HEK293T (cell line): ENCODE data around the gene ANKFN1.

ENCODE experiments used
- ARNT ChIP-seq: fragments of 450-650 bp; IDR thresholded peaks from 2 replicates; pipeline ENCODE4 v1.6.1; 2017; ENCODE audit warnings: mild to moderate bottlenecking
- BHLHE40 ChIP-seq: fragments of 450-650 bp; IDR thresholded peaks from 2 replicates; pipeline ENCODE4 v1.6.1; 2016; ENCODE audit warnings: mild to moderate bottlenecking, moderate library complexity, borderline replicate concordance
- FOXA1 ChIP-seq: fragments of 450-650 bp; IDR thresholded peaks from 2 replicates; pipeline ENCODE4 v1.6.1; 2016; ENCODE audit warnings: mild to moderate bottlenecking
- FOXK2 ChIP-seq: fragments of 450-650 bp; IDR thresholded peaks from 2 replicates; pipeline ENCODE4 v1.6.1; 2016; ENCODE audit warnings: mild to moderate bottlenecking
- FOXM1 ChIP-seq: fragments of 450-650 bp; IDR thresholded peaks from 2 replicates; pipeline ENCODE4 v1.6.1; 2017; ENCODE audit warnings: mild to moderate bottlenecking, borderline replicate concordance
- HDGF ChIP-seq: fragments of 450-650 bp; IDR thresholded peaks from 2 replicates; pipeline ENCODE4 v1.6.1; 2017; ENCODE audit warnings: antibody characterized with exemption, borderline replicate concordance
- LEF1 ChIP-seq: fragments of 450-650 bp; IDR thresholded peaks from 2 replicates; pipeline ENCODE4 v1.6.1; 2017; ENCODE audit warnings: mild to moderate bottlenecking, borderline replicate concordance
- SUZ12 ChIP-seq: fragments of 450-650 bp; IDR thresholded peaks from 2 replicates; pipeline ENCODE4 v1.6.1; 2016; ENCODE audit warnings: mild to moderate bottlenecking

GRCh38 chr17:56347639-56348038, 194.4 kb downstream of the ANKFN1 start:
- TF ChIP-seq FOXM1 (no peak), HDGF (no peak), ARNT (no peak), FOXA1 (no peak), BHLHE40 (no peak), FOXK2 (no peak), SUZ12 (no peak), LEF1 (no peak)
